Measurements from ENCODE around the gene MICAL2. TPM values are rescaled to one million over a fixed set of nuclear protein-coding genes. Genes with fewer than 3 reads are reported as not detected.
A peak's percentile ranks its signal among the peaks of the same experiment; 100 is the strongest.

MICAL2 gene
- total RNA-seq, 4 donors from 2014 or later = 27.4 to 63.6 (median 51.9) TPM

GRCh38 chr11:12077535-12078280, 32.7 kb upstream of the MICAL2 start:
- TF ChIP-seq, protein P1, sequence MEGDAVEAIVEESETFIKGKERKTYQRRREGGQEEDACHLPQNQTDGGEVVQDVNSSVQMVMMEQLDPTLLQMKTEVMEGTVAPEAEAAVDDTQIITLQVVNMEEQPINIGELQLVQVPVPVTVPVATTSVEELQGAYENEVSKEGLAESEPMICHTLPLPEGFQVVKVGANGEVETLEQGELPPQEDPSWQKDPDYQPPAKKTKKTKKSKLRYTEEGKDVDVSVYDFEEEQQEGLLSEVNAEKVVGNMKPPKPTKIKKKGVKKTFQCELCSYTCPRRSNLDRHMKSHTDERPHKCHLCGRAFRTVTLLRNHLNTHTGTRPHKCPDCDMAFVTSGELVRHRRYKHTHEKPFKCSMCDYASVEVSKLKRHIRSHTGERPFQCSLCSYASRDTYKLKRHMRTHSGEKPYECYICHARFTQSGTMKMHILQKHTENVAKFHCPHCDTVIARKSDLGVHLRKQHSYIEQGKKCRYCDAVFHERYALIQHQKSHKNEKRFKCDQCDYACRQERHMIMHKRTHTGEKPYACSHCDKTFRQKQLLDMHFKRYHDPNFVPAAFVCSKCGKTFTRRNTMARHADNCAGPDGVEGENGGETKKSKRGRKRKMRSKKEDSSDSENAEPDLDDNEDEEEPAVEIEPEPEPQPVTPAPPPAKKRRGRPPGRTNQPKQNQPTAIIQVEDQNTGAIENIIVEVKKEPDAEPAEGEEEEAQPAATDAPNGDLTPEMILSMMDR (IDR thresholded peaks at IDR 0.05) = no peak
- TF ChIP-seq POLR2A (IDR thresholded peaks at IDR 0.05) = no peak
- Histone ChIP-seq H3K4me3 (replicated peaks in 1 of 3) (no peak overlapping the region), H3K27me3 (no peaks in the 10 kb centered on the region), H3K27ac (no peak overlapping the region), H3K36me3 (no peaks in the 10 kb centered on the region), H3K9me3 (no peaks in the 10 kb centered on the region), H3K4me1 (peaks cover 3 to 5% of the 10 kb centered on the region in 2 donors)
- intact Hi-C loops (cut with DNase I) = no loop called here
- 89 to 90% methylated on average over 7 of the region's 7 CpGs for WGBS, 2 donors
- no peak for DNase-seq

DNA sequence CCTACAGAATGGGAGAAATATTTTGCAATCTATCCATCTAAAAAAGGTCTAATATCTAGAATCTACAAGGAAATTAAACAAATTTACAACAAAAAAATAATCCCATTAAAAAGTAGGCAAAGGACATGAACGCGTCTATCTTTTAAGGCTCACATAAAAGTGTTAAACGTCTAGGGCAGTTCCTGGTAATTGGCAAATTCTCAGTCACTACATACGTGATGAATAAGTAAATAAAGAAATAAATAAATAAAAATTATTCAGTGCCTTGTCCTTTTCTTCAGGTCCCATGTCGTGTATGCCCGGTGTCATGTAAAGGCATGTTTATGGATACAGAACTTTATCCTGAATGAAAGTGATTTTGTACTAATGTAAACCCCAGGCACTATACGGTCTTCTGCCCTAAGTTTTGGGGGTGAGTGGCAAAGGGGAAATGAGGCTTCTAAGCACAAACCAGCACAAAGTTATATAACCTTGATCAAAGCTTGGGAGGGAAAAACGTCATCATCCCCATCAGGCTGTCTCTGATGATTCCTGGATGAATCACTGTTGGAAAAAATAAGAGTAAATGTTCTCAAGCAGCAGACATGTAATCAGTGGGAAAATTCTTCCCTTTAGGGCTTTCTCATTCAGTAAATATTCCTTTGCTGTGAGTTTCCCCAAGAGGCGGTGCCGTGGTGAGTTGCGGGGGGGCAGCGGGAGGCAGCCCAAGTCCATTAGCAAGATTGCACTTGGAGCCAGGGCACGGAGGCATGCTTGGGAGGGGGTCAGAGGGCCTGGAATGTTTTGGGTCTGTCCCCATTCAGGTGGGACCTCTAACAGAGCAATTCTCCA, 30.4 kb upstream of the MICAL2 start:
- Histone ChIP-seq H3K4me1 (peaks cover 3 to 5% of the 10 kb centered on the region in 2 donors), H3K36me3 (no peaks in the 10 kb centered on the region), H3K27ac (peak overlapping the region in 1 of 3 donors; percentile 27), H3K4me3 (replicated peaks in 1 of 3) (no peak overlapping the region), H3K9me3 (no peaks in the 10 kb centered on the region), H3K27me3 (no peaks in the 10 kb centered on the region)
- DNase-seq = no peak
- 72 to 81% methylated on average over 13 of the region's 13 CpGs for WGBS, 2 donors
- TF ChIP-seq POLR2A (IDR thresholded peaks at IDR 0.05) = no peak
- TF ChIP-seq, protein P1 (IDR thresholded peaks at IDR 0.05) = no peak
- intact Hi-C loops (cut with DNase I) = no loop called here

GRCh38 chr11:12083380-12083779, 27.0 kb upstream of the MICAL2 start:
- TF ChIP-seq, protein P1 (IDR thresholded peaks at IDR 0.05) = no peak
- TF ChIP-seq POLR2A (IDR thresholded peaks at IDR 0.05) = no peak
- no peak overlapping the region for H3K27ac ChIP-seq
- H3K9me3 ChIP-seq = no peaks in the 10 kb centered on the region
- H3K4me3 ChIP-seq (replicated peaks in 1 of 3) = no peak overlapping the region
- peaks cover 32 to 34% of the 10 kb centered on the region in 2 donors for H3K4me1 ChIP-seq
- H3K36me3 ChIP-seq = no peaks in the 10 kb centered on the region
- no peaks in the 10 kb centered on the region for H3K27me3 ChIP-seq
- DNase-seq = no peak
- 67 to 94% methylated on average over 1 of the region's 1 CpG for WGBS, 2 donors
- intact Hi-C loops (cut with DNase I) = no loop called here

GRCh38 chr11:12084256-12084655, 26.1 kb upstream of the MICAL2 start:
- Histone ChIP-seq H3K4me1 (peaks cover 37 to 42% of the 10 kb centered on the region in 2 donors), H3K27me3 (no peaks in the 10 kb centered on the region), H3K27ac (peak overlapping the region in 1 of 3 donors; percentile 82), H3K36me3 (no peaks in the 10 kb centered on the region), H3K9me3 (no peaks in the 10 kb centered on the region), H3K4me3 (replicated peaks in 1 of 3) (no peak overlapping the region)
- TF ChIP-seq POLR2A (IDR thresholded peaks at IDR 0.05) = no peak
- TF ChIP-seq, protein P1 (IDR thresholded peaks at IDR 0.05) = no peak
- no peak for DNase-seq
- intact Hi-C loops (cut with DNase I) = no loop called here

All from thyroid gland (tissue), 4 donors.